NCI-H1694 treated with DMSO at 0.1 percent for 48 hours (cell line): ENCODE data around the gene PHACTR1.

Experiments used
- DNase-seq: peaks from one replicate; lab custom pipeline; 2025; lab: John Stamatoyannopoulos, UW

Gene PHACTR1

GRCh38 chr6:12849809-12850198 lies 133.2 kb downstream of the PHACTR1 start:
- DNase-seq, result no peak

- DNase-seq, result no peak
Measured at GRCh38 chr6:12851123-12851695, 134.6 kb downstream of the PHACTR1 start.

- DNase-seq, result no peak
Measured at GRCh38 chr6:12861603-12862002, 145.0 kb downstream of the PHACTR1 start.

GRCh38 chr6:12865117-12865516 lies 148.6 kb downstream of the PHACTR1 start:
- no peak for DNase-seq

- DNase-seq, result no peak
Measured at GRCh38 chr6:12865671-12866181, 149.2 kb downstream of the PHACTR1 start.

DNA sequence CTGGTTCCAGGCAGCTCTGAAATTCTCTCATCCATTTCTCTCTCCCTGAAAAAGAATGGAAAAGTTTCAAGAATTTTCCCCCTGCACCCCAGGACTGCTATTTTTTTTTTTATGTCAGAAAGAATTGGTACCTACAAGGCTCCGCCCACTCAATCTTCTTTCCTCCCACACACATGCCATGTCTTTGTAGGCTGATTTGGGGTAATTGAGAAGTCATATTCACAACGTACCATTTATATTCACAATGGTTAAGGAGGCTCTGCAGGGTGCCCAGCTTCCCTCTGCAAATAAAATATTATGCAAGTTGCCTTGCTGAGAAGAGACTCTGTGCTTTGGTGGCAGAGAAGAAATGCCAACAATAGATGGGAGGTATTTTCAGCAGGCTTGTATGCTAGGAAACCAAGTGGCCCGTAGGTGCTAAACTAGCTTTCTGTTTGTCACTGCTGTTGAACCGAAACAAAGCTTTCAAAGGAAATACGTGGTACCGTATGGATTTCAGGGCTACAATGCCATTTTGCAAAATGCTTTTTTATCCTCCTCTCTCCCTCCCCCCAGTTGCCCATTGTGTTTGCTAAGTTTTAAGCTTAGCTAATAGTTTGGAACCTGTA lies 150.0 kb downstream of the PHACTR1 start:
- no peak for DNase-seq

- no peak for DNase-seq
Measured at GRCh38 chr6:12869816-12870432, 153.4 kb downstream of the PHACTR1 start.

- no peak for DNase-seq
Measured at GRCh38 chr6:12873691-12874090, 157.1 kb downstream of the PHACTR1 start.

DNA sequence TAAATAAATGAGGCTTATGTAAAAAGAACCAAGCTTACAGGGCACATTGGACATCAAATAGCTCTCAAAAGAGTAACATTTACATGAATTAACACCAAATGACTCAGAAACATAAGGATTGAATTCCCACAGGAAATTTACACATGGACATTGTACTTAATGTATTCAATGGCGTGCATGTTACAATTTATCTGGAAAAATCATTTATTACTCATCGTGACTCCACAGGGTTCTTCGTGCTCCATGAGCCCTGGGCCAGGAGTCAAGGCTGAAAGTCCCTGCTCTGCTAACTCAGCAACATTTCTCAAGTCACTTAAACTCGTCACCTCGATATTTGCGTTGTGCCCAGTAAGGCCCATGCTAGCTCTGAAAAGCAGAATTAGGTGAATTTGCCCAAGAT lies 158.5 kb downstream of the PHACTR1 start:
- no peak for DNase-seq

- DNase-seq, result no peak
Measured at GRCh38 chr6:12878741-12879140, 162.2 kb downstream of the PHACTR1 start.

GRCh38 chr6:12882761-12883290 lies 166.3 kb downstream of the PHACTR1 start:
- no peak for DNase-seq

DNA sequence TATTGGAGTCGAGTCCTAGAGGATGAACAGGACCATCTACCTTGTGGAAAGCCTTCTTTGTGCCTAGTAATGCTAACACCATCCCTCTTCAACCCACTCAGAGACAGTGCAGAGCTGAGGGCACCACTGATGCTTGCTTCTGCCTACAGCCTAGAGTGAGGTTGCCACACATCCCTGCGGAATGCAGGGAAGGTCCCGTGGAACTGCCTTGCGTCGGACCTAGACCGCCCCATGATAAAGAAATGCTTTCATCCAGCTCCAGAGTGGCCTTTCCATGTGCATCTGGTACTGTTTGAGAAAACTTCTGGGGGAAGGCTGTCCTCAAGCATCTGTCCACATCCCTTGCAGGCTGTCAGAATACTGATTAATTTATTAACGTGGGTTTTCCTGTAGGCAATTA lies 168.4 kb downstream of the PHACTR1 start:
- DNase-seq, result no peak

- no peak for DNase-seq
Measured at GRCh38 chr6:12886961-12887775, 170.6 kb downstream of the PHACTR1 start.

GRCh38 chr6:12890171-12890790 lies 173.7 kb downstream of the PHACTR1 start:
- no peak for DNase-seq

DNA sequence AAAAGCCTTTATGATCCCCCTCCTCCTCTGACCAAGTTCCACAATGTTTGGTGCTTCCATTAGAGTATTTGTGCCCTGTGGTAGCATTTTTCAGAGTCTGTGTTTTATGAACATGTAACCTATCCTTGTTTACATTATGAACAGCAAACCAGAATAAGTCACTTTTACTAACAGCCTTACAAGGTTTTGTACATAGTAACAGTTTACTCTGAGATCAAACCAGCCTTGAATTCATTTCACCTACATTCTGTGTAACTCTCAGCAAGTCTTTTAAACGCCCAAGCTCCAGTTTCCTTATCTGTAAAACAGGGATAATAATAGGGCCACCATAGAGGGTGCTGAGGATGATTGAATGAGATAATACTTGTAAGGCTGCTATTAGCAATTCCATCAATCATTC lies 175.0 kb downstream of the PHACTR1 start:
- no peak for DNase-seq

DNA sequence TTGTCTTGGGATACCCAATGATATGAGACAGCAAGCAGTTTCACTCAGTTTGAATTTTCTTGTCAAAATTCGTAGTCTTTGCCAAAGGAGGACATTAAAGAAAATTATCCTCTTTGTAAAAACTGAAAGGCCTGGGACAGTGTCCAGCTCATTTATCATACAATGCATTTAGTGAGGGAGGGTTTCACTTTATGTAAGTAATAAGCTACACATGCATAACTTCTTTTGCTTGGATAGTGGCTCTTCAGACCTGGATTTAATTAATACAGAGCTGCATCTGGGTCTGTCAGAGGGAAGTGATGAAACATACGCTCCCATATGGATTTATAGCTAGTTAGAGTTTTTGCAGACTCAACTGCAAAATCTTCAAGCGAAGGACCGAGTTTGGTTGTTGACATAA lies 175.6 kb downstream of the PHACTR1 start:
- DNase-seq, result no peak

DNA sequence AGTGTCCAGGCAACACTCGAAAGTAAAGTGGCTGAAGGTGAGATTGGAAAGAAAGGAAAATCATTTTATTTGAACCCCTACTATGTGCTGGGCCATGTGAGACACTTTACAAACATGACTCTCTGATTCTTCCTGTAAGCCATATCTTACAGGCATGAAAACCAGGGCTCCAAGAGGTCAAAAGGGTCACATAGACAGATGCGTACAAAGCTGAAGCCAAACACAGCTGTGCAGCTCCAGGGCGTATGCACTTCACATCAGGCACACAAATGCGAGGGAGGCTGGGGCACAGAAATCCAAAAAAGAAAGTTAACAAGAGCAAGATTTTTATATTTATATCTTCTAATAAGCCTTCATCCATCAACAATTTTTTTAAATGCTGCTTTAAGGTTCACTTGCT lies 176.5 kb downstream of the PHACTR1 start:
- DNase-seq, result no peak

DNA sequence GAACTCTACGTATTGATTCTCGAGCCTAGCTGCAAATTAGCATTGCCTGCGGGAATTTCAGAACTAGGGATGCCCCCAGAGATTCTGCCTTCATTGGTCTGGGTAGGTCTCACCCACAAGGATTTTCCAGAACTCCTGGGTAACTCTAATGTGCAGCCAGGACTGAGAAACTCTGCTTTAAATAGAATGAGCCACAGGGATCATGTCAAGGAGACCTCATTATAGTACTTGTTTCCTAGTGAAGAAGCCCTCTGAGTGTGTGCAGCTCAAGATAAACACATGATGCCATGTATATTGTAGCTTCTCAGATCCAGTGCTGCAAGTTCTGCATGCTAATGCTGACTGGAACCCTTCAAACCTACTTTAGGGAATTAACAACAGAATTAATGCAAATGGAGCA lies 179.2 kb downstream of the PHACTR1 start:
- no peak for DNase-seq

DNA sequence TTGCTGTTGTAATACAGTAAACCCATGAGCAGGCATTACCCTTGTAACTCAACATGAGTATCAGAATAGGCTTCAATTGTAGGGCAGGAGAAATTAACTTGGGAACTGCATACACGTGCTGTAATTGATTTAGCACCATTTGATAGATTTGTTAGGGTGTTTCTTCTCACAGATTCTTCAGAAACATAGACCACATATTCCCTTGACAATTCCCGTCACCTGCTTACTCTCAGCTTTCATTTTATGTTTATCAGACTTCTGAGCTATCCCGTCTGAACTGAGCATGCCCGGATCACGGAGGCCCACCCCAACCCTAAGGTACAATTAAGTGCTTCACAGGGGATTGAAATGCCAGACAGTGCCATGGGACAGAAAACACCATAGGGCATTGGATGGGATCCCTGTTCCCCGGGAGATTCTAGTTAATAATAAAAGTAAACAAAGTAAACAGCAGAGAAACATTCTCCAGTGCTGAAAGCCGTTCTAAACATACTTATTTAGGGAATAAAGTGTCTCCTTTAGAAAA lies 179.7 kb downstream of the PHACTR1 start:
- DNase-seq, result no peak

- DNase-seq, result no peak
Measured at GRCh38 chr6:12898603-12899002, 182.0 kb downstream of the PHACTR1 start.

GRCh38 chr6:12899046-12899833 lies 182.7 kb downstream of the PHACTR1 start:
- DNase-seq, result no peak
